NOMO-1 (cell line): Measurements from ENCODE around the gene MT4.

Source experiments
- DNase-seq, 2 experiments: peaks; one replicate each; lab custom pipeline; 2025; ENCODE audit not compliant: unreplicated experiment in 2 of 2; lab: John Stamatoyannopoulos, UW

Gene MT4

GRCh38 chr16:56564793-56565477 lies at the start of gene MT4:
MT4 (plus strand) TSS chr16:56565073; CDS start chr16:56565129, 56 bp downstream.
- no peak for DNase-seq

- no peak for DNase-seq
These were observed 49.2 kb upstream of the MT4 start for GRCh38 chr16:56515665-56516064.

- DNase-seq, result no peak
These were observed 47.7 kb upstream of the MT4 start for GRCh38 chr16:56517206-56517605.

- DNase-seq, result no peak
These were observed 46.4 kb upstream of the MT4 start for GRCh38 chr16:56518425-56518824.

- DNase-seq, result peak; percentile 74 to 87
These were observed 45.2 kb upstream of the MT4 start, which contains the start of gene BBS2 for GRCh38 chr16:56519459-56520250. BBS2 (minus strand) TSS chr16:56520024; CDS start chr16:56519862, 162 bp downstream.

GRCh38 chr16:56520251-56520577 lies 44.7 kb upstream of the MT4 start:
- no peak for DNase-seq

- no peak for DNase-seq
These were observed 39.6 kb upstream of the MT4 start for GRCh38 chr16:56525236-56525635.

GRCh38 chr16:56530872-56531271 lies 34.0 kb upstream of the MT4 start:
- no peak for DNase-seq

- no peak for DNase-seq
These were observed 32.2 kb upstream of the MT4 start for GRCh38 chr16:56532714-56533113.

GRCh38 chr16:56534847-56535383 lies 30.0 kb upstream of the MT4 start:
- DNase-seq, result no peak

GRCh38 chr16:56538331-56538730 lies 26.5 kb upstream of the MT4 start:
- no peak for DNase-seq

GRCh38 chr16:56539656-56540055 lies 25.2 kb upstream of the MT4 start:
- DNase-seq, result no peak

GRCh38 chr16:56542039-56542438 lies 22.8 kb upstream of the MT4 start:
- DNase-seq, result no peak

- peak in 1 of 2 experiments; percentile 33 for DNase-seq
These were observed 17.5 kb upstream of the MT4 start for GRCh38 chr16:56547120-56547948.

- no peak for DNase-seq
These were observed 16.8 kb upstream of the MT4 start for GRCh38 chr16:56547949-56548567.

GRCh38 chr16:56549161-56549560 lies 15.7 kb upstream of the MT4 start:
- DNase-seq, result no peak

GRCh38 chr16:56549744-56550385 lies 15.0 kb upstream of the MT4 start:
- DNase-seq, result no peak

- peak; percentile 67 to 76 for DNase-seq
These were observed 12.8 kb upstream of the MT4 start for GRCh38 chr16:56551796-56552738.

GRCh38 chr16:56554441-56554840 lies 10.4 kb upstream of the MT4 start:
- DNase-seq, result no peak
